LoVo (cell line): ENCODE measurements around the gene PDZK1IP1.

Experiments
- DNase-seq: peaks from one replicate; pipeline ENCODE4 v3.0.0-alpha.2; 2016; ENCODE audit warnings: low spot score

Gene PDZK1IP1

GRCh38 chr1:47137198-47137597 lies 52.6 kb downstream of the PDZK1IP1 start, which contains the start of gene CYP4A22:
Gene CYP4A22 (plus strand): TSS chr1:47137441. CDS start chr1:47137486, 45 bp downstream.
- no peak for DNase-seq
